Measurements from ENCODE around the gene NSMCE1. TPM values are rescaled to one million over a fixed set of nuclear protein-coding genes. Genes with fewer than 3 reads are reported as not detected.

The NSMCE1 gene
- total and polyA plus RNA-seq, 4 donors, result 16.5 to 39.0 (median 21.7) TPM

- 73% methylated on average over 13 of the region's 13 CpGs for WGBS
- Histone ChIP-seq H3K9ac (ENCODE audit: low read depth in 1 of 2, low read length in 2 of 2) (no peak overlapping the region), H3K4me1 (ENCODE audit: control insufficient read depth in 4 of 4, insufficient read depth in 4 of 4, low read length in 3 of 4) (peaks cover 0 to 11% (median 2%) of the 10 kb centered on the region in 4 donors), H3K9me3 (ENCODE audit: control insufficient read depth in 4 of 4, low read length in 3 of 4) (no peaks in the 10 kb centered on the region), H3K4me3 (ENCODE audit: low read depth in 1 of 3, low read length in 3 of 3) (no peak overlapping the region), H3K27ac (ENCODE audit: low read depth in 1 of 2, low read length in 2 of 2) (peak overlapping the region; percentile 36 to 66), H3K27me3 (ENCODE audit: control insufficient read depth in 4 of 4, insufficient read depth in 4 of 4, low read length in 3 of 4) (no peaks in the 10 kb centered on the region), H3K36me3 (ENCODE audit: control insufficient read depth in 4 of 4, insufficient read depth in 3 of 4, low read depth in 1 of 4, low read length in 3 of 4) (peaks cover 0 to 2% (median 0%) of the 10 kb centered on the region in 4 donors)
- TF ChIP-seq ZBTB33 (IDR thresholded peaks at IDR 0.05) (no peak), JUND (IDR thresholded peaks at IDR 0.05) (no peak), FOXA2 (IDR thresholded peaks at IDR 0.05) (no peak), MAX (IDR thresholded peaks at IDR 0.05) (no peak), SP1 (IDR thresholded peaks at IDR 0.05) (no peak), NR2F2 (IDR thresholded peaks at IDR 0.05) (no peak), HNF4G (IDR thresholded peaks at IDR 0.05) (no peak), RXRA (IDR thresholded peaks at IDR 0.05) (no peak), EGR1 (IDR thresholded peaks at IDR 0.05; ENCODE audit: low read depth in 2 of 2) (no peak), HNF4A (conservative IDR thresholded peaks at IDR 0.05) (no peak), RAD21 (IDR thresholded peaks at IDR 0.05) (no peak), CTCF (IDR thresholded peaks at IDR 0.05; ENCODE audit: low read depth, low read length, missing input control) (no peak)
- DNase-seq (ENCODE audit: low spot score), result peak; percentile 24
Observed at GRCh38 chr16:27241658-27242057, 26.9 kb downstream of the NSMCE1 start.

- Histone ChIP-seq H3K27me3 (ENCODE audit: control insufficient read depth in 4 of 4, insufficient read depth in 4 of 4, low read length in 3 of 4) (no peaks in the 10 kb centered on the region), H3K36me3 (ENCODE audit: control insufficient read depth in 4 of 4, insufficient read depth in 3 of 4, low read depth in 1 of 4, low read length in 3 of 4) (peaks cover 0 to 2% (median 0%) of the 10 kb centered on the region in 4 donors), H3K27ac (ENCODE audit: low read depth in 1 of 2, low read length in 2 of 2) (peak overlapping the region; percentile 36 to 66), H3K9me3 (ENCODE audit: control insufficient read depth in 4 of 4, low read length in 3 of 4) (no peaks in the 10 kb centered on the region), H3K4me1 (ENCODE audit: control insufficient read depth in 4 of 4, insufficient read depth in 4 of 4, low read length in 3 of 4) (peaks cover 0 to 11% (median 2%) of the 10 kb centered on the region in 4 donors), H3K9ac (ENCODE audit: low read depth in 1 of 2, low read length in 2 of 2) (no peak overlapping the region), H3K4me3 (ENCODE audit: low read depth in 1 of 3, low read length in 3 of 3) (no peak overlapping the region)
- WGBS, result 76% methylated on average over 6 of the region's 6 CpGs
- DNase-seq (ENCODE audit: low spot score), result peak; percentile 2
- no peak for TF ChIP-seq TAF1 (conservative IDR thresholded peaks at IDR 0.05)
- no peak for TF ChIP-seq HNF4G (IDR thresholded peaks at IDR 0.05)
- no peak for TF ChIP-seq JUND (IDR thresholded peaks at IDR 0.05)
- TF ChIP-seq NR2F2 (IDR thresholded peaks at IDR 0.05), result peak; percentile 98
- no peak for TF ChIP-seq GABPA (IDR thresholded peaks at IDR 0.05 in 1 of 2, conservative IDR thresholded peaks at IDR 0.05 in 1 of 2)
- peak; percentile 19 for TF ChIP-seq REST (IDR thresholded peaks at IDR 0.05)
- TF ChIP-seq FOXA1 (IDR thresholded peaks at IDR 0.05), result no peak
- no peak for TF ChIP-seq EGR1 (IDR thresholded peaks at IDR 0.05; ENCODE audit: low read depth in 2 of 2)
- peak; percentile 4 to 42 for TF ChIP-seq RAD21 (IDR thresholded peaks at IDR 0.05)
- no peak for TF ChIP-seq CTCF (IDR thresholded peaks at IDR 0.05; ENCODE audit: low read depth, low read length, missing input control)
- peak; percentile 43 for TF ChIP-seq SP1 (IDR thresholded peaks at IDR 0.05)
- TF ChIP-seq ATF3 (IDR thresholded peaks at IDR 0.05), result no peak
- TF ChIP-seq FOXA2 (IDR thresholded peaks at IDR 0.05), result no peak
- TF ChIP-seq YY1 (IDR thresholded peaks at IDR 0.05), result no peak
- TF ChIP-seq RXRA (IDR thresholded peaks at IDR 0.05), result peak; percentile 16 to 29
- TF ChIP-seq MAX (IDR thresholded peaks at IDR 0.05), result peak; percentile 23
- TF ChIP-seq HNF4A (conservative IDR thresholded peaks at IDR 0.05), result no peak
- no peak for TF ChIP-seq ZBTB33 (IDR thresholded peaks at IDR 0.05)
Observed at GRCh38 chr16:27240948-27241531, 27.5 kb downstream of the NSMCE1 start.
